Measurements from ENCODE around the gene ITGBL1.

GRCh38 chr13:101522607-101523006 is 70.1 kb downstream of the ITGBL1 start:
- TF ChIP-seq EZH2 (IDR thresholded peaks at IDR 0.05; ENCODE audit: low read length, unreplicated experiment) (no peak), CTCF (conservative IDR thresholded peaks at IDR 0.05; ENCODE audit: low read depth, low read length) (no peak), EZH2phosphoT487 (IDR thresholded peaks at IDR 0.05; ENCODE audit: borderline replicate concordance, low read length) (no peak)
